Measurements from ENCODE around the gene DSCAML1.

DSCAML1 gene

GRCh38 chr11:117670443-117670842 is 126.6 kb downstream of the DSCAML1 start:
- no peak for FAIRE-seq

DNA sequence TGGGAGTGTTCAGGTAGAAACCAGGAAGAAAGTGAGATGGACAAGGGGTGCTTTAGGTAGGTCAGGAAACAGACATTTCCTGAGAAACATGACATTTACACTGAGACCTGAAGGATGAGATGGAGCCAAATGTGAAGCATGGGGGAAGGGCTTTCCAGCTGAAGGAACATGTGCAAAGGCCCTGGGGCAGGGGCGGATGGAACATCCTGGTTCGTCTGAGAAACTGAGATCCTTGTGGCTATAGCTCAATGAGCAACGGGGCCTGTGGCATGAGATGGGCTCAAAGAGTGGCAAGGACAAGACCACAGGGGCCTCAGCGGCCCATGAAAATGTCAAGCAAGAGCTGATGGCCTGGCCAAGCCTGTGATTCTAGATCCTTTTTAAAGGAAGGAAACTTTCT is 127.4 kb downstream of the DSCAML1 start:
- no peak for DNase-seq (ENCODE audit: low spot score)
- FAIRE-seq = no peak

More at GRCh38 chr11:117670443-117670842, 126.6 kb downstream of the DSCAML1 start:
- no peak for DNase-seq (ENCODE audit: low spot score)

DNA sequence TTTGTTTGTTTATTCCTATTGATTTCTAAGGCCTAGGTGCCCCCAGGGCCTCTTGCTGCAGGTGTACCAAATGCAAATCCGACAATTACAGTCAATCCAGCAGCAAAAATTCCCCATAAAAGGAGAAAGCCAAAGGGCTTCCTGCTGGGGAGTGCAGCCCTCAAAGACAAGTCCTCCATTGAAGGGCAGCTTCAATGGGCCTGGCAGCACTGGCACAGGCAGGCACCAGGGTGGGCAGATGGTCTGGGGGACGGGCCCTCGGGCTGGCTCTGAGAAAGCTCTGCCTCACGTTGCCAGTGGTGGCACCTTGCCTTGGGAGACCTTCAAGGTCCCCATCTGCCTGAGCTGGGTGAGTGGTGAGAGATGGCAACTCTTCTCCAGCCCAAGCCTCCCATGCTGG is 128.0 kb downstream of the DSCAML1 start:
- FAIRE-seq (no peak), DNase-seq (ENCODE audit: low spot score) (no peak)

GRCh38 chr11:117668321-117668751 is 128.7 kb downstream of the DSCAML1 start:
- FAIRE-seq (no peak), DNase-seq (ENCODE audit: low spot score) (no peak)

DNA sequence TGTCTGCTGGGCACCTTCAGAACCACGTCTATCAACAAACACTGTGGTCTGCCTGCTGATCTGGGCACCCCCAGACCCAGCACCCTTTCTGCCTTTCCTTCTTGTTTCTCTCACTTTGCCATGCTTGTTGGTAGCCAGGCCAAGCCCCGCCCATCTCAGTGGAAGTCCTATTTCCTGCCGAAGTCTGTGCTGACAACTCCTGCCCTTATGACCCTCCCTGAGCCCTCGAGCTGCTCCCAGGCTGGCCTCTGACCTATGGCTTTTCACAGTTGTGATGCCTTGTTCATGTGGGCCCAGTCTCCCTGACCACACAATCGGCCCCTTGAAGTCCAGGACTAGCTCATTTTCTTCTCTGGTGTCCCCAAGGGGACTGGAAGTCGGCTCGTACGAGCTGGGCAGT is 132.1 kb downstream of the DSCAML1 start:
- no peak for DNase-seq (ENCODE audit: low spot score)
- no peak for FAIRE-seq

GRCh38 chr11:117663821-117664220 is 133.2 kb downstream of the DSCAML1 start:
- no peak for DNase-seq (ENCODE audit: low spot score)

DNA sequence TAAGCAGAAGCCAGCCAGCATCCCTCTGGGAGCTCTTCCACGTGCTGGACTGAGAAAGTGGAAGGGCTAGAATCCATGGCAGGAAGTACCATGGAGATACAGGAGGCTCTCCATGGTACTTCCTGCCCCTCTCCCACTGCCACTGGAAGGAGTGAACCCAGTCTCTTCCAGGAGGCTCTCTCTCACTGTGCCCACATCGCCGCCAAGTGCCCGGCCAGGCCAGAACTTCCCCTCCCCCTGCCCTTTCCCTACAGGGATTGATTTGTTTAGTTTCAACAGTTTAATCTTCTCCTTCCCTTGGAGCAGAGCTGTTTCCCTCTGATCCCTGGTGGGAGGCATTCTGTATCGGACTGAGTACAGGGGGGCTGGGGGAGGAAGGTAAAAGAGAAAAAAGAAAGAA is 133.6 kb downstream of the DSCAML1 start:
- no peak for FAIRE-seq
- DNase-seq (ENCODE audit: low spot score) = no peak

More at GRCh38 chr11:117663821-117664220, 133.2 kb downstream of the DSCAML1 start:
- no peak for FAIRE-seq

DNA sequence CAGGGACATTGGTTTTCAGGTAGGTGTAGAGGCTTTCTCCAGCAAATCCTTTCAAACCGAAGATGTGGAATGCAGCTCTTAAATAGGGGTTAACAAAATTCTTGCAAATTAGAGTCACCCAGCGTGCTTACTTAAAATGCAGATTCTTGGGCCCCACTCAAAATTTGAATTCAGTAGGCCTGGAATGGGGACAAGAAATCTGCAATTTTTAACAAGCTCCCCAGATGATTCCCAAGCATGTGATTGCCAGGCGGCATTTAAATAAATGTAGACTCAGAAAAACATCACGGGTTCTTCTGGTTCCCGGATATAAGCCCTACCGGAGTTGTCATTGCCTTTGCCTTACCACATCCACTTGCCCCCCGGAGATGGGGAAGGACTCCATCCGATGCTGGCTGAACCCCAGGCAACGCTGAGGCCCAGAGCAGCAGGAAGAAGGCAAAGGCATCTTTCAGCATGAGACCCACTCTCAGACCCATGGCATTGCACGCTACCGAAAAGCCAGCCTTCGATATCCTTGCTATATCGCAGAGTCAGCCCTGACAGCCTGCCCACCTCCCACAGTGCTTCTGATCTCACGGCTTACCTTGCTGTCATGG is 134.2 kb downstream of the DSCAML1 start:
- FAIRE-seq (no peak), DNase-seq (ENCODE audit: low spot score) (no peak)

DNA sequence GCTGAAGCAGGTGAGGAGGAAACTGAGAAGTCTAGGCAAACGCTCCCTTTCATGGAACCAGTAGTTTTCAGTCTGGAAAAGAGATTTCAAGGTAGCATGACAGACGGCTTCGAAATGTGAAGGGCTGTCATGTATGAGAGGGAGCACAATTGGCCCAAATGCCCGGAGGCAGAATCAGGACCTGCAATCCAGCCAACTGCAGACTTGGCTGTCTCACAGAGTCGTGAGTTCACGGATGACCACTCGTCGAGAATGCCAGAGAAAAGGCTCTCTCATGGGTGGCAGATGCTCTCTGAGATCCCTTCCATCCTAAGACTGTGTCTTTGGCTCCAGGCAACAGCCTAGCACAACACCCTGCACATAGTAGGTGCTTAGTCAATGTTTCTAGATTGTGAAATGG is 134.8 kb downstream of the DSCAML1 start:
- FAIRE-seq (no peak), DNase-seq (ENCODE audit: low spot score) (no peak)

DNA sequence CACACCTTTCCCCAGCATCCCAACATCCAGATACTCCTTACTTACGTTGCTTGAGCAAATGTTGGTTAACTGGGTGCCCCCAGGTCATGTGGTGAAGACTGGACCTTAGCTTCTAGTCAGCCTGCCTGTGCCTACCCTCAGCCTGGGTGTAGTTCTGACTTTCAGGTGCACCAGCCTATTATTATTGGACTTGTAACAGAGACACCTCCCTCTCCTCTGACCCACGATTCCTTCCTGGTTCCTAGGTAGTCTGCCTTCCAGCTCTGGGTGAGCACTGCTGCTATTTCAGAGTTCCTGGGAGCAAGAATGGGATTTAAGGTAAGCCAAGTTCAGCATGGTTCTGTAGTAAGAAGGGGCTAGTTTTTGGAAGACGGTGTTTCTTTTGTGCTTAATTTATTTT is 138.2 kb downstream of the DSCAML1 start:
- FAIRE-seq (no peak), DNase-seq (ENCODE audit: low spot score) (no peak)

DNA sequence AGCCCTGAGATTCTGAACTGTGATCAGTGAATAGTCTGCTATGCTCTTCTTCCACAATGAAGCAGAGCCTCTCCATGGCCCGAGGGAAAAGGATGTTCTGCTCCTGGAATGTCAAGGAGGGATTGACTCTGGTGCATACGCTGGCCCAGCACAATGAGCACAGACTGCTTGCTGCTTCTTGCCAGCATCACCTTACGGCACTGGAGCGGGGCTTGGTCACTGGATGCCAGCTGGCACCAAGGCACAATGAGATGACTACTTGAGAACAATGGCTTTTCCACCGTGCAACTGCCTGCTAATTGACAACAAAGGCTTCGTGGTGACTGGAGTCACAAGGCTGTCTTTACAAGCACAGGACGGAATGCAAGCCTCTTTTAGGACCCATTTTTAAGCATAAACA is 139.2 kb downstream of the DSCAML1 start:
- FAIRE-seq (no peak), DNase-seq (ENCODE audit: low spot score) (no peak)

DNA sequence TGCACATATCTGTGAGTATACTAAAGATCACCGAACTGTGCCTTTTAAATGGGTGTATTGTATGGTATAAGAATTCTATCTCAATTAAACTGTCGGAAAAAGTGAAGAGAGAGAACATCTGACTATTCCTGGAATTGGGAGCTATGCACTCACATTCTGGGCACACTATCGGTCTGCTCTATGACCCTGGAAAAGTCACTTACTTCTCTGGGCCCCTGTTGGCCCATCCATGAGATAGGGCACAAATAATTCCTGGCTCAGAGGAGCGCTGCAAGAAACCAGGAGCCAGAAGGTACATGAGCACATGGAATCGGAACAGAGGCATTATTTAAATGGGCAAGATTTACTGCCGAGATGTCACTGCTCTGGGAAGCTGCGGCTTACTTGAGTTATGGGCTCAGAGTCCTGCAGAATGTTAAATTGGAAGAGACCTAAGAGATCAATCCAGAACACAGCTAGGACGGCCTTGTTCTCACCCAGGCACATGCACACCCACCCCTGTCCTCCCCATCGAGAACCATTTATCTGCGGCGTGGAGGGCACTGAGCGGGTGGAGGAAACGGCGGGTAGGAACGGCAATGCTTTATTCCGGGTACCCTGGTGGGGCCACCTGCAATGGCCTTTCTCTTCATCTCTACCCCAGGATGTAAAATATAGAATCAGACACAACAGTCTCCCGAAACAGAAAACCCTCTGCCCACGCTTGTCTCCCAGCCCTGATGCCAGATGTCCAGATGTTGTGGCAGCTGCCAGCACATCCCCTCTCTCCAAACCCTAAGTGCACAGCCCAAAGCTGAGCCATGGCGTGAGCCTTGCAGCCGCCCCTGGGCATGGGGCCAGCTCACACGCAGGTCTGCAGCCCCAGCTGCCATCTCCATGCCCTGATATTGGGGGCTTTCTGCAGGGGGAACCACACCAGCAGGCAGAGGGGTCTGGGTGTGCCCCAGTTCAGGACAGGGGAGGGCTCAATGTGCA is 142.4 kb downstream of the DSCAML1 start:
- DNase-seq (ENCODE audit: low spot score) (no peak), FAIRE-seq (no peak)

GRCh38 chr11:117652521-117652920 is 144.5 kb downstream of the DSCAML1 start:
- no peak for FAIRE-seq
- no peak for DNase-seq (ENCODE audit: low spot score)

DNA sequence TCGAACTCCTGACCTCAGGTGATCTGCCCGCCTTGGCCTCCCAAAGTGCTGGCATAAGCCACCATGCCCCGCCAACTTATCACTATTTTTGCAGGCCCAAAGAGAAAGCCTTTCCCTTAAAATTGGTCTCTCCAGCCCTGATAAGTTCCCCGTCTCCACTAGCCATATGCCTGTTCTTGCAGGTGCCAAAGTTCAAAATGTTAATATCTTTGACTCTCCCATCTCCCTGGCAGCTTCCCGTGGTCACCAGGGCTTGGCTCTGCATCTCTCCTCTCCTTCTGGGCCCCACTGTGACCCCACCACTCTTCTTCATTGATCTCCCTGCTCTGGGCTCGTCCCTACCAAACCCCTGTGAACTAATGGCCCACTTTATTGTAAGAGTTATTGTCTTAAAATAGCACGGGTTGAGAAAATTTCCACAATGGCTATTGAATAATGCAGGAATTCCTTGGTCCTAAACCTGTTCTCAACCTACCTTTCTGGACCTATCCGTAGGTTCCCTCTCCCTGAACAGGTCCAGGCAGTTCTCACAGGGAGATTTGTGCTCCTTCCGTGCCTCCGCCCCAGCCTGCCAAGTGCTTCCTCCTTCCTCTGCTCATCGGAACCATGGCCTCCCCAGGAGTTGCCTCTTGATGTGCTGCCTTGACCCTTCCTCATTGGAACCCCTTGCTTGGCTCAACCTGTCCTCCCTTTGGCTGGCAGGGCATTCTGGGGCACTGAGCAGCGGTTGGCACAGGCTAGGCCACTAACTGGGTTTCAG is 147.5 kb downstream of the DSCAML1 start:
- no peak for FAIRE-seq
- no peak for DNase-seq (ENCODE audit: low spot score)

DNA sequence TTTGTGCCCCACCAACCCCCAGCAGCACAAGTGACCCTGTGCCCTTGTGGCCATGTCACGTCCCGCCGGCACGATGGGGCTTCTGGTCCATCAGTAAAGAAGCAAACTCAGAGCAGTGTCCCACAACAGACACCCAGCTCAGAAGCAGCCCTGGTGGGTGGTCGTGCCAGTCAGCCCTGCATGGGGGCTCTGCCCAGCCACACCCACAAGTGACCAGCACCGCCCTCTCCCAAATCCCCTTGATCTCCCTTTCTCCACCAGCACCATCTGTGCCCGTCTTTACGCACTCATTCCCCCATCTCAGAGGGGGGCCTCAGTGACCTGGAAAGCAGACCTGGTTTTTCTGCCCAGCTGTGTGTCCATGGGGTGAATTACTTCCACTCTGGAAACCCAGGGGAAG is 149.1 kb downstream of the DSCAML1 start:
- no peak for DNase-seq (ENCODE audit: low spot score)
- no peak for FAIRE-seq

- DNase-seq (ENCODE audit: low spot score) (no peak), FAIRE-seq (no peak)
Measured at GRCh38 chr11:117647207-117647606, 149.8 kb downstream of the DSCAML1 start.

- FAIRE-seq (no peak), DNase-seq (ENCODE audit: low spot score) (no peak)
Measured at GRCh38 chr11:117646411-117646810, 150.6 kb downstream of the DSCAML1 start.

- FAIRE-seq (no peak), DNase-seq (ENCODE audit: low spot score) (no peak)
Measured at GRCh38 chr11:117644403-117645155, 152.4 kb downstream of the DSCAML1 start.

GRCh38 chr11:117643606-117644300 is 153.3 kb downstream of the DSCAML1 start:
- no peak for DNase-seq (ENCODE audit: low spot score)
- no peak for FAIRE-seq

GRCh38 chr11:117642835-117643234 is 154.2 kb downstream of the DSCAML1 start:
- FAIRE-seq (no peak), DNase-seq (ENCODE audit: low spot score) (no peak)

GRCh38 chr11:117642396-117642795 is 154.6 kb downstream of the DSCAML1 start:
- FAIRE-seq = no peak
- DNase-seq (ENCODE audit: low spot score) = no peak

All from RCC 7860 (cell line).